SK-MEL-5 (cell line): ENCODE results near the gene REEP1. TPM values are rescaled to one million over a fixed set of nuclear protein-coding genes. Genes with fewer than 3 reads are reported as not detected.

Source experiments
- small RNA-seq, 2 experiments: library from RNA; depleted of rRNA; stranded (forward); fragments of <200 nt; gene quantifications; one replicate each; pipeline ENCODE3, GENCODE V24; 2014
- total RNA-seq: library from RNA; depleted of rRNA; stranded (reverse); fragments of >200 nt; shearing (Covaris generic); gene quantifications from 2 replicates; pipeline ENCODE4 v1.2.3, GENCODE V29; 2014; rRNA removed

REEP1 gene
- total RNA-seq, 1 experiment from 2014 or later, result 2.0 TPM

Small RNA genes lying within 50 kb of the gene (small RNA-seq; reads per million reads assigned to genes)
- gene MIR4779 (0 reads per million in 2 experiments), gene RF00096 (0 reads per million in 2 experiments), gene RF00413 (0 to 0.05 reads per million in 2 experiments)

Other genes with a start within 250 kb of the REEP1 start
- gene POLR1A, start 231.7 kb downstream of the REEP1 start, total RNA-seq, result 26.3 and 29.9 TPM in 2 replicates
- 238 and 268 TPM in 2 replicates for gene PTCD3, start 231.4 kb downstream of the REEP1 start, total RNA-seq
- gene IMMT, start 142.2 kb downstream of the REEP1 start, total RNA-seq, result 116 and 145 TPM in 2 replicates
- gene MRPL35, start 138.2 kb downstream of the REEP1 start, total RNA-seq, result 186 and 193 TPM in 2 replicates
- gene KDM3A, start 103.7 kb upstream of the REEP1 start, total RNA-seq, result 35.6 and 45.1 TPM in 2 replicates
- 94.2 and 116 TPM in 2 replicates for gene CHMP3, start 225.8 kb upstream of the REEP1 start, total RNA-seq